GM12892 (cell line): ENCODE measurements around the gene TECPR1.
"Not testable (repeated sequence)": the region's sequence is repeated elsewhere in the genome, so short reads cannot be mapped to it uniquely, and the experiment has no call there.

Source experiments
- POLR2A ChIP-seq: IDR thresholded peaks from 2 replicates; pipeline ENCODE4 v1.6.1; 2011; ENCODE audit warnings: low read depth, low read length, control low read depth
- POLR2AphosphoS5 ChIP-seq: IDR thresholded peaks from 2 replicates; pipeline ENCODE4 v1.6.1; 2011; ENCODE audit warnings: low read depth, low read length, control low read depth

DNA sequence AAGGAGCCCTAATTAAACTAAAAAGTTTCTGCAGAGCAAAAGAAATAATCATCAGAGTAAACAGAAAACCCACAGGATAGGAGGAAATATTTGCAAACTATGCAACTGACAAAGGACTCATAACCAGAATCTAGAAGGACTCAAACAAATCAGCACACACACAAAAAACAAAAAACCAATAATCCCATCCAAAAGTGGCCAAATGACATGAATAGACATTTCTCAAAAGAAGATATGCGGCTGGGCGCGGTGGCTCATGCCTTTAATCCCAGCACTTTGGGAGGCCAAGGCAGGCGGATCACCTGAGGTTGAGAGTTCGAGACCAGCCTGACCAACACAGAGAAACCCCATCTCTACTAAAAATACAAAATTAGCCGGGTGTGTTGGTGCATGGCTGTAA, 32.6 kb downstream of the TECPR1 start:
- not testable (repeated sequence) for TF ChIP-seq POLR2AphosphoS5, POLR2A
